Osteocyte (in vitro differentiated cells): ENCODE data around the gene LY6G6C. TPM values are rescaled to one million over a fixed set of nuclear protein-coding genes. Genes with fewer than 3 reads are reported as not detected.

Experiments used
- DNase-seq: peaks from one replicate; pipeline ENCODE4 v3.0.0; 2021; ENCODE audit warnings: mixed read lengths; ENCODE audit not compliant: unreplicated experiment; ENCODE audit errors: extremely low spot score
- H3K27ac Mint-ChIP-seq: one replicate; pipeline ENCODE4 v1.8.0; 2021; ENCODE audit warnings: mild to moderate bottlenecking, mixed read lengths; ENCODE audit not compliant: unreplicated experiment
- H3K27me3 Mint-ChIP-seq: one replicate; pipeline ENCODE4 v1.8.0; 2021; ENCODE audit warnings: mixed read lengths; ENCODE audit not compliant: unreplicated experiment
- H3K36me3 Mint-ChIP-seq: one replicate; pipeline ENCODE4 v1.8.0; 2021; ENCODE audit warnings: mixed read lengths; ENCODE audit not compliant: unreplicated experiment
- H3K4me1 Mint-ChIP-seq: one replicate; pipeline ENCODE4 v1.8.0; 2021; ENCODE audit warnings: mixed read lengths; ENCODE audit not compliant: unreplicated experiment
- H3K4me3 Mint-ChIP-seq: one replicate; pipeline ENCODE4 v1.8.0; 2021; ENCODE audit warnings: mild to moderate bottlenecking, moderate library complexity, mixed read lengths; ENCODE audit not compliant: unreplicated experiment
- H3K9me3 Mint-ChIP-seq: one replicate; pipeline ENCODE4 v1.8.0; 2021; ENCODE audit warnings: mixed read lengths; ENCODE audit not compliant: unreplicated experiment
- CTCF ChIP-seq: fragments of 200-600 bp; sonication (generic); IDR thresholded peaks from 2 replicates; pipeline ENCODE4 v1.5.0; 2021; ENCODE audit warnings: antibody characterized with exemption, mild to moderate bottlenecking, moderate library complexity
- total RNA-seq: library from RNA; stranded (reverse); gene quantifications from 2 replicates; pipeline ENCODE4 v1.2.1, GENCODE V29; 2021

Gene LY6G6C
- total RNA-seq, 1 donor from 2014 or later, result not detected

DNA sequence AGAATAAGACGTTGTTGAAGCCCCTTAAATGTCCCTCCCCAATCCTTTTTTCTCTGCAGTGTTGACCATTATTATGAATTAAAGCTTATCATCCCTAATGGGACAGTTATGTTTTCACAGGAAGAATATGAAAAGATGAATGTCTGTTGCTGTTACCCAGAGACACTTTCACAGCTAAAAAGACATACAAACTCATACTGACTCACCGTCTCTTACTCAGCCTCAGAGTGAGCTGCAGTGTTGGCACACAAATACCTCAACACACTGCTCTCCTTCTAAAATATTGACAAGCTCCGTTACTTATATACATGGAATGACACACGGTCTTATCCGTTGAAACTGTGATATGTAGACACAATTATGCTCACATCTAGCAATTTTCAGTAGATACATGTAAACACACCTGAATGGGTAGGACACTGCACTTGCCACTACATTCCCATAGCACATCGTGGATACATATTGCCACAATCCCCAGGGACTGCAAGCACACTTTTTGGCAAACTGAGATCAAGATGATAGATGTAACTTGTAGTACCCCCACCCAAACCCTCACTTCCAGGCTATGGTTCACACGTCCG is 31.3 kb upstream of the LY6G6C start:
- H3K4me1 Mint-ChIP-seq, result peaks cover 4% of the 10 kb centered on the region
- no peak for DNase-seq
- H3K27ac Mint-ChIP-seq, result no peak overlapping the region
- H3K36me3 Mint-ChIP-seq, result no peaks in the 10 kb centered on the region
- no peaks in the 10 kb centered on the region for H3K9me3 Mint-ChIP-seq
- no peak overlapping the region for H3K4me3 Mint-ChIP-seq
- no peaks in the 10 kb centered on the region for H3K27me3 Mint-ChIP-seq
- no peak for TF ChIP-seq CTCF

GRCh38 chr6:31750411-31751022 is 29.0 kb upstream of the LY6G6C start:
- no peak for TF ChIP-seq CTCF
- no peak for DNase-seq
- H3K27me3 Mint-ChIP-seq, result no peaks in the 10 kb centered on the region
- peaks cover 7% of the 10 kb centered on the region for H3K4me1 Mint-ChIP-seq
- H3K36me3 Mint-ChIP-seq, result no peaks in the 10 kb centered on the region
- H3K4me3 Mint-ChIP-seq, result no peak overlapping the region
- no peaks in the 10 kb centered on the region for H3K9me3 Mint-ChIP-seq
- no peak overlapping the region for H3K27ac Mint-ChIP-seq

DNA sequence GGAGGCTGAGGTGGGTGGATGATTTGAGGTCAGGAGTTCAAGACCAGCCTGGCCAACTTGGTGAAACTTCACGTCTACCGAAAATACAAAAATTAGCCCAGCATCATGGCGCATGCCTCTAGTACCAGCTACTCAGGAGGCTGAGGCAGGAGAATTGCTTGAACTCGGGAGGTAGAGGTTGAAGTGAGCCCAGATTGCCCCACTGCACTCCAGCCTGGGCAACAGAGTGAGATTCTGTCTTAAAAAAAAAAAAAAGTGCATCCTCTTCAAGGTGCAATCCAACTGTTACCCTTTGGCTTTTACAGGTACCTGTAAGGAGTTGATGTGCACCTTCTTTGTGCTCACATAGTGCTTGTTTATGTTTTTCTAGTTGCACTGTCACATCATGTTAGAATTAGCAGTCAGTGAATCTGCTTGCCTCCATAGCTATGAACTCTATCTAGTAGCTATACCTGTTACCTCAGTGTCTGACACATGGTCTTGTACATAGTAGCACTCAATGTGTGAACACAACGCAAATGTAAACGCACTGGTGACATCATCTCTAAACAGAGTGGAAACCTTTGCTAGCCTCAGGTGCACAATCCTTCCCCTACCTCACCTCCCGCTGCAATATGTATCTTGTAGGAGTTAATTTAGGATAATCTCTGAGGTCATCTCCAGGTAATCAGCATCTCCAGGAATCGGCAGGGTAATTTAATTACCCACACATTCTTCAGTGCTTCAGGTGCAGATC is 27.9 kb upstream of the LY6G6C start:
- no peak for DNase-seq
- no peaks in the 10 kb centered on the region for H3K36me3 Mint-ChIP-seq
- H3K27me3 Mint-ChIP-seq, result no peaks in the 10 kb centered on the region
- peaks cover 7% of the 10 kb centered on the region for H3K4me1 Mint-ChIP-seq
- no peaks in the 10 kb centered on the region for H3K9me3 Mint-ChIP-seq
- no peak for TF ChIP-seq CTCF
- no peak overlapping the region for H3K4me3 Mint-ChIP-seq
- H3K27ac Mint-ChIP-seq, result no peak overlapping the region

DNA sequence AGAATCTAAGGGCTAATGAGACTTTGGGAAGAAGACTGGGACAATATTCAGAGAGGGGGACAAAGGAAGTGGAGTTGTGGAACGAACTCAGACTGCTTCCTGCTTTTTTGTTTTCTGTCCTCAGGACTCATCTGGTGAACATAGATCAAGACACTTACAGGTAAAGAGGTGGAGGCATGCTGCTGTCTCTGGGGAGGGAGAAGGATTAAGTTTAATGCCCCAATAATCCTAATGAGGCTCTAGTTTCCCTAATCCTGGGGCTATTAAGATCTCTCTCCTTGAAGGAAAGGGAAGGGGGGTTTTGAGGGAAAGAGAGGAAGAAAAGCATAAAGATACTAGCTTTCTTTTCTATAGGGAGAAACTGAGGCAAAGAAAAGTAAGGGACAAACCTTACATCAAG is 22.9 kb upstream of the LY6G6C start:
- Mint-ChIP-seq H3K9me3 (no peaks in the 10 kb centered on the region), H3K27ac (no peak overlapping the region)

More for the DNA sequence above, 22.9 kb upstream of the LY6G6C start:
- H3K4me3 Mint-ChIP-seq, result no peak overlapping the region
- no peak for DNase-seq
- no peak for TF ChIP-seq CTCF
- H3K36me3 Mint-ChIP-seq, result no peaks in the 10 kb centered on the region
- H3K27me3 Mint-ChIP-seq, result no peaks in the 10 kb centered on the region
- peaks cover 12% of the 10 kb centered on the region for H3K4me1 Mint-ChIP-seq
